ENCODE measurements around the gene FAM161A.

FAM161A gene

GRCh38 chr2:61786876-61787275 lies 67.0 kb downstream of the FAM161A start:
- no peak for DNase-seq

DNA sequence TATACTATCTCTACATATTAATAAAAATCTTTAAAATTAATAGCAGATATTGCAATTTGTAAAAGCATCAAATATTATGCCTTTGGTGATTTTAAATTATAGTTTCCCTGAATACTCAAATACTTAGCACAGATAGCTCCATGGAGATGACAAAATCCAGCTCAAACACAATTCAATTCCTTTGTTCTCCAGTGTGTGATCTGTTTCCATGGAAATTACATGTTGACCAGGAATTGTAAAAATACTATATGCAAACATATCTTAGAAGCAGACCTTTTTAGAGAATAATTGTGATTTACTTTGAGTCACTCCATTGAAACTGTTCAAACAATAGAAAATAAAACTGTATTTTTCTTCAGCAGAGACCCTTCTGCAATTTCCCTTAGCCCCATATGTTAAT lies 68.3 kb downstream of the FAM161A start:
- no peak for DNase-seq

DNA sequence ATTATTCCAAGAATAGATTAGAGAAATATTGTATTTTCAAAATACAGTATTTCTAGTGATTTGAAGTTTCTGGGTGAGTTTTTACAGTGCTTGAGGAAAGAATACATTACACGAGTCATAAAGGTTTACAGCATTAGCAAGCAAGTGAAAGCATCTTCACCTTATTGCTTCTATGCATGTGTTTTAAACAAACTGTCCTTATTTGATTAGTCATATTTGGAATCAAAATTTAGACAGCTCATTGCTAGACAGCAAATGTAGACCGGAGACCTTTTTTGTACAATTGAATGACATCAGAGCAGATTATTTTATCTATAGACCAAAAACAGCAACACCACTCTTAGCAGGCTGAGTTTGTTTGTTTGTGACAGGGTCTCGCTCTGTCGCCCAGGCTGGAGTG lies 69.2 kb downstream of the FAM161A start:
- no peak for DNase-seq

DNA sequence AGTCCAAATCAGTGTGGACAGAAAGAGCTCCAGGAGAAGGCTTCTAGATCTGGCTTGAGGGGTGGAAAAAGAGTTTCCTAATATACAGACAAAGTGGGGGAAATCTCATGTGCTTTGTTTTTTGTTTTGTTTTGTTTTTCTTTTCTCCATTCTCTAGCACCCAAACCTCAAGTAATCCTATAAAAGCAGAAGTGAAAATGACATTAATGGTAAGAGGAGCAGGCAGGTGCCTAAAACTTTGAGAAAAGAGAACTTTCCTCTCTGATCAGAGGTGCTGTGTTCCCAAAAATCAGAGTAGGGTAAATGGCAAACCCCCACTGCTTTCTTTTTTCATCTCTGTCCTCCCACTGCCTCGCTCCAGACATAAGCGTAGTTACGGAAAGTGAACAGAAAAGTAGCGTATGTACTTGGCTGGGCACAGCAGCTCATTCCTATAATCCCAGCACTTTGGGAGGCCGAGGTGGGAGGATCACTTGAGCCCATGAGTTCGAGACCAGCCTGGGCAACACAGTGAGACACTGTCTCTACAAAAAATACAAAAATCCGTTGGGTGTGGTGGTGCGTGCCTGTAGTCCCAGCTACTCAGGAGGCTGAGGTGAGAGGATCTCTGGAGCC lies 77.8 kb downstream of the FAM161A start:
- no peak for DNase-seq

All from anterior cingulate cortex (tissue), 58 donors.